IMR-90 (cell line): ENCODE measurements around the gene MDM1. TPM values are rescaled to one million over a fixed set of nuclear protein-coding genes. Genes with fewer than 3 reads are reported as not detected.

Experiments
- ATAC-seq: fragments of 200-7000 bp; cut with Tn5 transposase; 2 replicates; pipeline ENCODE4 v1.9.1; 2020; ENCODE audit warnings: low read depth, mild to moderate bottlenecking, moderate library complexity
- BruUV-seq: library from RNA; stranded (reverse); fragments of 400-500 nt; replicated peaks from 2 replicates; lab custom pipeline; 2021; lab: Mats Ljungman, UMichigan
- CTCF ChIA-PET: fragments of 300-600 bp; formaldehyde crosslinking; extraction: SDS; loops from one replicate; lab custom pipeline; 2021; ENCODE audit warnings: antibody characterized with exemption; lab: Yijun Ruan, JAX
- POLR2A ChIA-PET: fragments of 300-600 bp; sonication (Branson Sonifier 250); formaldehyde crosslinking; loops from one replicate; lab custom pipeline; 2022; ENCODE audit warnings: antibody characterized with exemption; ENCODE audit not compliant: unreplicated experiment; lab: Charles Lee
- DNase-seq: peaks from one replicate; pipeline ENCODE4 v3.0.0; 2013
- H2AFZ ChIP-seq: replicated peaks from 2 replicates; pipeline ENCODE3; 2013; ENCODE audit warnings: low read length, mild to moderate bottlenecking; ENCODE audit not compliant: poor library complexity
- H2AK5ac ChIP-seq: 2 replicates; pipeline ENCODE4 v1.6.1; 2013; ENCODE audit warnings: low read depth, low read length, inconsistent platforms
- H2AK9ac ChIP-seq: replicated peaks from 2 replicates; pipeline ENCODE3; 2013; ENCODE audit warnings: mild to moderate bottlenecking, low read depth, low read length, moderate library complexity; ENCODE audit not compliant: poor library complexity
- H2BK120ac ChIP-seq: 2 replicates; pipeline ENCODE4 v1.6.1; 2013; ENCODE audit warnings: low read depth, low read length, inconsistent platforms
- H2BK15ac ChIP-seq: 3 replicates; pipeline ENCODE4 v1.6.1; 2013; ENCODE audit warnings: low read depth, low read length, inconsistent platforms
- H2BK20ac ChIP-seq: 2 replicates; pipeline ENCODE4 v1.6.1; 2013; ENCODE audit warnings: low read depth, mild to moderate bottlenecking, inconsistent platforms, low read length, moderate library complexity
- H2BK5ac ChIP-seq: 2 replicates; pipeline ENCODE4 v1.6.1; 2013; ENCODE audit warnings: mild to moderate bottlenecking, low read depth, low read length, inconsistent platforms; ENCODE audit not compliant: poor library complexity, severe bottlenecking
- H3K14ac ChIP-seq: replicated peaks from 2 replicates; pipeline ENCODE4 v1.6.1; 2013; ENCODE audit warnings: low read depth, low read length, inconsistent platforms
- H3K18ac ChIP-seq: 2 replicates; pipeline ENCODE4 v1.6.1; 2013; ENCODE audit warnings: low read depth, low read length, control low read depth
- H3K23ac ChIP-seq: 2 replicates; pipeline ENCODE4 v1.6.1; 2013; ENCODE audit warnings: low read depth, low read length, inconsistent platforms
- H3K27ac ChIP-seq: 2 replicates; pipeline ENCODE4 v1.5.1; 2013; ENCODE audit warnings: mild to moderate bottlenecking, control low read depth, low read length; ENCODE audit not compliant: insufficient read depth
- H3K27me3 ChIP-seq: 2 replicates; pipeline ENCODE4 v1.6.1; 2013; ENCODE audit warnings: low read length; ENCODE audit not compliant: control insufficient read depth, insufficient read depth
- H3K36me3 ChIP-seq: 2 replicates; pipeline ENCODE4 v1.6.1; 2013; ENCODE audit warnings: low read length, mixed read lengths; ENCODE audit not compliant: control insufficient read depth, insufficient read depth
- H3K4ac ChIP-seq: 2 replicates; pipeline ENCODE4 v1.6.1; 2013; ENCODE audit warnings: low read depth, low read length, inconsistent platforms
- H3K4me1 ChIP-seq: 2 replicates; pipeline ENCODE4 v1.6.1; 2013; ENCODE audit warnings: low read length, mixed read lengths; ENCODE audit not compliant: control insufficient read depth, insufficient read depth
- H3K4me2 ChIP-seq: 2 replicates; pipeline ENCODE4 v1.6.1; 2013; ENCODE audit warnings: low read depth, mild to moderate bottlenecking, control low read depth, low read length, moderate library complexity
- H3K4me3 ChIP-seq: 2 replicates; pipeline ENCODE4 v1.5.1; 2013; ENCODE audit warnings: low read depth, mild to moderate bottlenecking, control low read depth, low read length, moderate library complexity; ENCODE audit not compliant: insufficient read depth
- H3K56ac ChIP-seq: 2 replicates; pipeline ENCODE4 v1.6.1; 2013; ENCODE audit warnings: low read length, inconsistent platforms; ENCODE audit not compliant: insufficient read depth; ENCODE audit errors: extremely low read depth
- H3K79me1 ChIP-seq, 2 experiments: 2 replicates each; pipeline ENCODE4 v1.6.1; 2013; ENCODE audit warnings: low read length in 2 of 2, inconsistent platforms in 1 of 2, low read depth in 1 of 2
- H3K9ac ChIP-seq: 2 replicates; pipeline ENCODE4 v1.6.1; 2013; ENCODE audit warnings: low read depth, low read length, control low read depth
- H3K9me1 ChIP-seq: 2 replicates; pipeline ENCODE4 v1.6.1; 2013; ENCODE audit warnings: low read length, inconsistent platforms; ENCODE audit not compliant: insufficient read depth
- H3K9me3 ChIP-seq: 2 replicates; pipeline ENCODE4 v1.6.1; 2013; ENCODE audit warnings: low read length; ENCODE audit not compliant: control insufficient read depth, insufficient read depth
- H4K20me1 ChIP-seq: 2 replicates; pipeline ENCODE4 v1.6.1; 2013; ENCODE audit warnings: low read length, inconsistent platforms; ENCODE audit not compliant: insufficient read depth
- H4K5ac ChIP-seq: 2 replicates; pipeline ENCODE4 v1.6.1; 2013; ENCODE audit warnings: mild to moderate bottlenecking, low read depth, low read length, control low read depth
- H4K8ac ChIP-seq, 2 experiments: 2 replicates each; pipeline ENCODE4 v1.6.1; 2013; ENCODE audit warnings: low read depth in 2 of 2, low read length in 2 of 2, control low read depth in 1 of 2, inconsistent platforms in 1 of 2
- H4K91ac ChIP-seq: 2 replicates; pipeline ENCODE4 v1.6.1; 2013; ENCODE audit warnings: low read depth, low read length, inconsistent platforms; ENCODE audit not compliant: insufficient read depth
- ELK1 ChIP-seq: fragments of 150-350 bp; IDR thresholded peaks from 2 replicates; pipeline ENCODE4 v1.6.1; 2016; ENCODE audit warnings: low read depth, mild to moderate bottlenecking, low read length, moderate library complexity, borderline replicate concordance
- MAZ ChIP-seq: IDR thresholded peaks from 2 replicates; pipeline ENCODE4 v1.6.1; 2012; ENCODE audit warnings: low read depth, mild to moderate bottlenecking, low read length, improper control_type of control experiment, moderate library complexity, borderline replicate concordance
- MXI1 ChIP-seq: IDR thresholded peaks from 2 replicates; pipeline ENCODE4 v1.6.1; 2012; ENCODE audit warnings: low read depth, mild to moderate bottlenecking, low read length, moderate library complexity, borderline replicate concordance
- NFE2L2 ChIP-seq: fragments of 150-350 bp; IDR thresholded peaks from 2 replicates; pipeline ENCODE4 v1.6.1; 2016; ENCODE audit warnings: low read depth, mild to moderate bottlenecking, low read length
- RAD21 ChIP-seq: IDR thresholded peaks from 2 replicates; pipeline ENCODE4 v1.6.1; 2012; ENCODE audit warnings: low read length, improper control_type of control experiment
- RCOR1 ChIP-seq: IDR thresholded peaks from 2 replicates; pipeline ENCODE4 v1.6.1; 2012; ENCODE audit warnings: mild to moderate bottlenecking, low read length, improper control_type of control experiment; ENCODE audit not compliant: insufficient replicate concordance
- USF2 ChIP-seq: fragments of 150-350 bp; IDR thresholded peaks from 2 replicates; pipeline ENCODE4 v1.6.1; 2017; ENCODE audit warnings: mild to moderate bottlenecking, antibody characterized with exemption, low read length, low read depth
- WGBS, 2 experiments: methylation state at CpG; one replicate each; pipeline versions ENCODE4 v1.1.5 to v1.1.7; 2013; ENCODE audit warnings: missing lambda C conversion rate in 2 of 2; ENCODE audit not compliant: insufficient read length in 1 of 2; ENCODE audit errors: extremely low coverage in 2 of 2; 5-methylcytosine and 5-hydroxymethylcytosine counted together
- dilution Hi-C: fragments of 300-500 bp; cut with HindIII; formaldehyde crosslinking; loops from one replicate; pipeline ENCODE4 v1.14.3; 2018; ENCODE audit warnings: low sequenced_read_pairs; ENCODE audit not compliant: unreplicated experiment
- in situ Hi-C: fragments of 300-500 bp; cut with MboI; formaldehyde crosslinking; loops from 3 replicates; pipeline ENCODE4 v1.14.3; 2019; ENCODE audit warnings: low sequenced_read_pairs, inconsistent platforms, mixed read lengths
- intact Hi-C: fragments of 100-400 bp; cut with micrococcal nuclease; formaldehyde crosslinking; loops from 2 replicates; pipeline ENCODE4 v1.10.0; 2022
- polyA plus RNA-seq, 3 experiments: library from polyadenylated mRNA; depleted of rRNA; stranded (reverse); fragments of >200 nt; gene quantifications; 2 replicates each; pipeline ENCODE4 v1.2.3, GENCODE V29; 2012; ENCODE audit warnings: low replicate concordance in 1 of 3
- total RNA-seq: library from RNA; depleted of rRNA; stranded (reverse); fragments of >200 nt; gene quantifications from 2 replicates; pipeline ENCODE4 v1.2.3, GENCODE V29; 2012

The MDM1 gene
- total and polyA plus RNA-seq, 2 of the 4 experiments (the other 2 are of a cell fraction) = 5.6 to 5.7 TPM

DNA sequence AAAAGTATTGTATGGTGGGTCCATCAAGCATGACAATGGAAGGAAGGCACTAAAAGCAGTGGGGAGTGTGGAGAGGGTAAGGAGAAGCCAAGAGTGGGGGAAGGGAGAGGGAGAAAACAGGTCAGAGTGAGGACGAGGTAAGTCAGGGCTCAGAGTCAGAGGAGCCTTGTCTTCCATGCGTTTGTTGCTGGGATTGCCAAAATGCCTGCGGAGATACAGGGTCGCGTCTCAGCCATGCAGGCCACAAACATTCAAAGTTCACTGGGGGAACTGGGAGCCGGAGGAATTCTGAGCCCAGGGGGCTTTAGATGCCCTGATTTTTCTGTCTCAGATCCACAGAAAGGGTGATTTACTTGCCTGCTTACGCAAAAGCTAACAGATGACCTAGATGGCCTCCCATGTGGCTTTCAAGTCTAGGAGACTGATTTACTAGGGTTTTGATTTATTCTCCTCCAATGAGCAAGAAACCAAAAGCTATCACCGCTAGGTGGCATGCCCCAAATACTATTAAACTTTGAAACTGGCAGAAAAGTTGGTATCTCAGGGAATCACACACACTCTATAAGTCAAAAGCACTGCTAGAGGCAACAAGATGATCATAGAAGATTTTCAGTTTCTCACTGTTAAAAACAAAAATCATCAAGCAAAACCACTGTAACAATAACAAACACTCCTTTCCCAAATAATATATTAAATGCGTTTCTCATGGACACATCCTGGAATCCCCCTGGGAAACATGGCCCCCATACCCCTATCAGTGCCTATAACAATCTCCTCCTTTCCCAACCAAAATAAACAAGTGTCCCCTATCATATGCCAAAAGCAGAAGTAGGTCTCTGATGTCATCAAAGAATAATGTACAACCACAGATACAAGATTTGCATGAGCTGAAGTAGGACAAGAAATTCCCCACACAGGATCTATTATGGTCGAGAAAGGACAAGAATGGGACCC is 26.6 kb upstream of the MDM1 start (continued):
- no peak for TF ChIP-seq RCOR1
- no peak for TF ChIP-seq USF2

DNA sequence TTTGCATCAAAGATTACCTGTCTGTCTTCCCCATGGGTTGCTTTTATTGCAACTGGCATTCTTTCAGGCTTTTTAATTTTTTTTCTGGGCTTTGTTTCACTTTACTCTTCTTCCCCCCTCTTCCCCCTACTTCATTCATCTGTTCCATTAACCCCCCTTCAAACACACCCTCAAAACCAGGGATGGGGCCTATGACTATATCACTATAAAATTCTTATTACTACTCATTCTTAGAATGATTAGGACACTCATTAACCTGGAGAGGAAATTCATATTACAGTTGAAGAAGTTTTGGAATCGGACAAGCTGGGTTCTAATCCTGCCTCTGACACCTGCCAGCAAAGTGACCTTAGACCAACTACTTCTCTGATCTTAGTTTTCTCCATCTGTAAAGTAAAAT is 24.8 kb upstream of the MDM1 start:
- intact Hi-C loops = no loop called here
- BruUV-seq = no TSS peak

More for the DNA sequence above, 24.8 kb upstream of the MDM1 start:
- no CpG with 5 or more reads among the region's 1 CpG for WGBS, 2 experiments
- POLR2A ChIA-PET = no interaction called here
- H4K8ac ChIP-seq = no peak overlapping the region
- no peaks in the 10 kb centered on the region for H3K9me3 ChIP-seq
- peaks cover 0 to 3% of the 10 kb centered on the region in 2 experiments; a peak in 1 of 4 replicates for H3K79me1 ChIP-seq
- no peak overlapping the region for H3K18ac ChIP-seq
- H2BK5ac ChIP-seq = no peak overlapping the region
- H2BK120ac ChIP-seq = no peak overlapping the region
- no peak overlapping the region for H2BK20ac ChIP-seq
- dilution Hi-C loops (no loop called here), in situ Hi-C loops (loop anchor here (25.0 kb wide), 1 partner anchor 330 kb away; the partner anchor contains the start of gene NUP107)
- no peak overlapping the region for H2AFZ ChIP-seq
- no peak overlapping the region for H3K56ac ChIP-seq
- no peak overlapping the region for H4K91ac ChIP-seq
- no peak overlapping the region for H2AK5ac ChIP-seq
- H4K20me1 ChIP-seq = no peaks in the 10 kb centered on the region
- DNase-seq = no peak
- H3K4ac ChIP-seq = no peak overlapping the region
- no peak overlapping the region for H3K23ac ChIP-seq
- H3K14ac ChIP-seq = no peak overlapping the region
- no peak overlapping the region for H2BK15ac ChIP-seq
- CTCF ChIA-PET = no interaction called here
- H3K27ac ChIP-seq = no peak overlapping the region
- no peak overlapping the region for H4K5ac ChIP-seq
- no peaks in the 10 kb centered on the region for H3K27me3 ChIP-seq
- no peak overlapping the region for H3K4me2 ChIP-seq
- no peak overlapping the region for H3K9ac ChIP-seq
- no peaks in the 10 kb centered on the region for H3K9me1 ChIP-seq
- H3K4me1 ChIP-seq = peaks cover 8% of the 10 kb centered on the region; the same call in 1 of the 2 replicates
- TF ChIP-seq ELK1 (no peak), NFE2L2 (no peak), RAD21 (no peak), MXI1 (no peak), MAZ (no peak)
- no peak overlapping the region for H3K4me3 ChIP-seq
- ATAC-seq = no peak
- no peaks in the 10 kb centered on the region for H3K36me3 ChIP-seq
- no peak overlapping the region for H2AK9ac ChIP-seq
